ENCODE measurements around the gene GPRIN1. TPM values are rescaled to one million over a fixed set of nuclear protein-coding genes. Genes with fewer than 3 reads are reported as not detected.
"Not testable (repeated sequence)": the region's sequence is repeated elsewhere in the genome, so short reads cannot be mapped to it uniquely, and the experiment has no call there.

GPRIN1 gene
- total RNA-seq, 1 donor from 2014 or later: not detected

- Histone ChIP-seq H3K36me3 (no peaks in the 10 kb centered on the region), H3K4me1 (no peaks in the 10 kb centered on the region), H3K27ac (no peak overlapping the region), H3K27me3 (no peaks in the 10 kb centered on the region), H3K4me3 (no peak overlapping the region), H3K9me3 (no peaks in the 10 kb centered on the region)
- DNase-seq (ENCODE audit: low spot score in 2 of 2): no peak
- intact Hi-C loops (cut with DNase I): no loop called here
- TF ChIP-seq CTCF (IDR thresholded peaks at IDR 0.05): no peak
These were observed 57.6 kb downstream of the GPRIN1 start for GRCh38 chr5:176552332-176552869.

- intact Hi-C loops (cut with DNase I); H3K36me3 ChIP-seq; H3K27me3 ChIP-seq; H3K4me1 ChIP-seq; H3K9me3 ChIP-seq; H3K27ac ChIP-seq; DNase-seq (ENCODE audit: low spot score in 2 of 2); H3K4me3 ChIP-seq: not testable (repeated sequence)
These were observed 59.0 kb downstream of the GPRIN1 start for GRCh38 chr5:176550937-176551336.

DNA sequence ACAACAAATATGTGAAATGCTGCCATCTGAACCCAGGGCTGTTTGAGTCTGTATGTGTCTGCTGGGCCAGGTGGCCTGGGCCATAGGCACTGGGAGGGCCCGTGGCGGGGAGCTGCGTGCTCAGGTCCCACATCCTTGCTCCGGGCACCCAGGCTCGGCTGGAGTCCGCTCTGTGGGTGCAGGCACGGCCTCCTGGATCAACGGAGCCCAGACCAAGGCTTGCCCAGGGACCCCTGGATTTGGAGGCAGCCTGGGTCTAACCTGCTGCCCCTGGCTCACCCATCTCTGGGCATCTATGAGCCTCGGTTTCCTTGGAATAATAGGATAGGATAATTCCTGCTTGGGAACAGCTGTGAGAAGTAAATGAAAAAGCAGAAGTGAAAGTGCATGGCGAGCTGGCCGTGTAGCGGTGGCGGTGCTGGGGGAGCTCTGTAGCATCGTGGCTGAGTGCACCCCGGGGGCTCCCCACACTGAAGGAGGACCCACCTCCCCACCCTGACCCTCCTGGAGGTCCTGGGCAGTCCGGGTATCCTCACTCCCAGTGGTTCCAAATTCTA is 59.6 kb downstream of the GPRIN1 start:
- DNase-seq (ENCODE audit: low spot score in 2 of 2): no peak
- Histone ChIP-seq H3K27ac (no peak overlapping the region), H3K36me3 (no peaks in the 10 kb centered on the region), H3K4me1 (no peaks in the 10 kb centered on the region), H3K9me3 (no peaks in the 10 kb centered on the region), H3K4me3 (no peak overlapping the region), H3K27me3 (no peaks in the 10 kb centered on the region)
- intact Hi-C loops (cut with DNase I): no loop called here
- no peak for TF ChIP-seq CTCF (IDR thresholded peaks at IDR 0.05)

- H3K4me3 ChIP-seq: no peak overlapping the region
- H3K9me3 ChIP-seq: no peaks in the 10 kb centered on the region
- H3K36me3 ChIP-seq: no peaks in the 10 kb centered on the region
- no peak overlapping the region for H3K27ac ChIP-seq
- H3K4me1 ChIP-seq: no peaks in the 10 kb centered on the region
- intact Hi-C loops (cut with DNase I): no loop called here
- H3K27me3 ChIP-seq: no peaks in the 10 kb centered on the region
- DNase-seq (ENCODE audit: low spot score in 2 of 2): no peak
- TF ChIP-seq CTCF (IDR thresholded peaks at IDR 0.05): no peak
These were observed 60.1 kb downstream of the GPRIN1 start for GRCh38 chr5:176549871-176550270.

DNA sequence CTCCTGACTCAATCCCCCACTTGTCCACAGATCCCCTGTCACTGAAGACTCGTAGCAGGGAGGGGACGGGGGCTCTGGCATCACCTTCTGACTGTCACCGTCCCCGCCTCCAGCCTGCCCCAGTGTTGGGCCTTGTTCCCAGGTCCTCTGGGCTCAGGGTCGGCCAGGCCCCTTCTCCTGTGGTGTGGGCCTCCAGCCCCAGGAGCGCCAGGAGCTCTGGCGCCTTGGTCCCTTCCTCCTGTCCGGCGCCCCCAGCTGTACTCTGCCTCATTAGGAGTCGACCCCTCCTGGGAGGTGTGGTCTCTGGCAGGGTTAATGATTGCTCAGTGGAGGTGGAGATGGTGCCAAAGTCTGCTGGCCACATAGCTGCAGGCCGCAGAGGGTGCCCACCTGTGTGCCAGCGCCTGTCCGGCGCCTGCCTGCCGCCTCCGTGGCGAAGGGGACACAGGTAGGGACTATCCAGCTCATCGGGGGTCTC is 61.0 kb downstream of the GPRIN1 start, which contains the start of gene CDHR2:
Gene CDHR2, plus strand, starts transcription at position 376 of the 478 bp plus-strand sequence. CDS start 16,011 bp downstream, outside the sequence.
- no peak within 1 kb of the TSS for H3K27ac ChIP-seq
- H3K4me3 ChIP-seq: no peak within 1 kb of the TSS
- intact Hi-C loops (cut with DNase I): no loop called here

More for the DNA sequence above, 61.0 kb downstream of the GPRIN1 start, which contains the start of gene CDHR2:
- no peaks in the 10 kb centered on the region for H3K9me3 ChIP-seq
- DNase-seq (ENCODE audit: low spot score in 2 of 2): no peak
- no peaks in the 10 kb centered on the region for H3K36me3 ChIP-seq
- H3K4me1 ChIP-seq: peaks cover 0 to 1% of the 10 kb centered on the region in 2 donors
- TF ChIP-seq CTCF (IDR thresholded peaks at IDR 0.05): no peak
- H3K27me3 ChIP-seq: no peaks in the 10 kb centered on the region
